SKM-1 (cell line): ENCODE data around the gene DENND6B.
"Not testable (repeated sequence)": the region's sequence is repeated elsewhere in the genome, so short reads cannot be mapped to it uniquely, and the experiment has no call there.

Experiments used
- DNase-seq: peaks from one replicate; lab custom pipeline; 2025; ENCODE audit not compliant: unreplicated experiment; lab: John Stamatoyannopoulos, UW

DENND6B gene, protein sequence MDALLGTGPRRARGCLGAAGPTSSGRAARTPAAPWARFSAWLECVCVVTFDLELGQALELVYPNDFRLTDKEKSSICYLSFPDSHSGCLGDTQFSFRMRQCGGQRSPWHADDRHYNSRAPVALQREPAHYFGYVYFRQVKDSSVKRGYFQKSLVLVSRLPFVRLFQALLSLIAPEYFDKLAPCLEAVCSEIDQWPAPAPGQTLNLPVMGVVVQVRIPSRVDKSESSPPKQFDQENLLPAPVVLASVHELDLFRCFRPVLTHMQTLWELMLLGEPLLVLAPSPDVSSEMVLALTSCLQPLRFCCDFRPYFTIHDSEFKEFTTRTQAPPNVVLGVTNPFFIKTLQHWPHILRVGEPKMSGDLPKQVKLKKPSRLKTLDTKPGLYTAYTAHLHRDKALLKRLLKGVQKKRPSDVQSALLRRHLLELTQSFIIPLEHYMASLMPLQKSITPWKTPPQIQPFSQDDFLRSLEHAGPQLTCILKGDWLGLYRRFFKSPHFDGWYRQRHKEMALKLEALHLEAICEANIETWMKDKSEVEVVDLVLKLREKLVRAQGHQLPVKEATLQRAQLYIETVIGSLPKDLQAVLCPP

DNA sequence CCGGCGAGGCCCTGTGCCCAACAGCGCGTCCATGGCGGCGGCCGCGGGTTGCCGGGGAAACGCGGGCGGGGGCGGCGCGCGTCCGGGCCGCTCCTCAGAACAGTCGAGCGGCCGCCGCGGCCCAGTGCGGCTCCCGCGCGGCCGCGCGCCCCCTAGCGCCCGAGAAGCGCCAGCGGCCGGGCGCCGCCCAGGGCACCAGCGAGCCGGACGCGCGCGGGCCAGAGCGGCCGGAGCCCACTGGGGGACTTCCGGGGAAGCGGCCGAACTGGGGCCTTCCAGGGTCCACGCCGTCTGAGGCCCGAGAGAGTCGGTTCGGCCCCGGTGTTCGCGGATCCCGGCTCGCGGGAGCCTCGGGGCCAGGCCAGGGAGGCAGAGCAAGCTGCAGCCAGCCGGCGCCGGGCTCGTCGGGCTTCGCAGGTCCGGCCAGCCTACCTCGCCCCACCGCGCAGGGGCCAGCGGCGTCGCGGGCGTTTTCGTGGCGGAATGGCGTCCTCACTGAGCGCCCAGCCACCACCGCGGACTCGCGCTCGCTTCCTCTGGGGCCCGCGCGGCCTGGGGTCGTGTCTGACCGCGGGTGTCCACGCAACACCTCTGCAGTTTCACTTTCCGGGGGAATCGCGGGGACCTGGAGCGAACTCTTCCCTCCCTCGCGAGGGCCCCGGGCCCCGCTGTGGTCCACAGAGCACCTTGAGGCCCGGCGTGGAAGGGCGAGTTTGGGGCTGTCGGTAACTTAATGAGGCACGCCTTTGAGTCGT is at the start of gene DENND6B:
TSS of gene DENND6B (minus strand) at position 57 of the 755 bp plus-strand sequence. CDS start at position 33, 24 bp downstream.
- DNase-seq: peak; percentile 56

DNA sequence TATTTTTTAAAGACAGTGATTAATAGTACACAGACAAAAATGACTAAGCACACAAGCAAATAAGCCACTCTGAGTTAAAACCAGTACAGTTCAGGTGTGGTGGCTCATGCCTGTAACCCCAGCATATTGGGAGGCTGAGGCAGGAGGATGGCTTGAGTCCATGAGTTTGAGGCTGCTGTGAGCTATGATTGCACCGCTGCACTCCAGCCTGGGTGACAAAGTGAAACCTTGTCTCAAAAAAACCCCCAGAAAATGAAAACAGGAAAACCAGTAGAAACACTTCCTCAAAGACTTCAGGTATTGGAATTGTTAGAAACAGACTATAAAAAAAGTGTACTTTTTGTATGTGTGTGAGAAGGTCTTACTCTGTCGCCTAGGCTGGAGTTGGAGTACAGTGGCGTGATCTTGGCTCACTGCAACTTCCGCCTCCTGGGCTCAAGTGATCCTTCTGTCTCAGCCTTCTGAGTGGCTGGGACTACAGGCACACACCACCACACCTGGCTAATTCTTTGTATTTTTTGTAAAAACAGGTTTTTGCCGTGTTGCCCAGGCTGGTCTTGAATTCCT is 49.4 kb upstream of the DENND6B start:
- DNase-seq: no peak

DNA sequence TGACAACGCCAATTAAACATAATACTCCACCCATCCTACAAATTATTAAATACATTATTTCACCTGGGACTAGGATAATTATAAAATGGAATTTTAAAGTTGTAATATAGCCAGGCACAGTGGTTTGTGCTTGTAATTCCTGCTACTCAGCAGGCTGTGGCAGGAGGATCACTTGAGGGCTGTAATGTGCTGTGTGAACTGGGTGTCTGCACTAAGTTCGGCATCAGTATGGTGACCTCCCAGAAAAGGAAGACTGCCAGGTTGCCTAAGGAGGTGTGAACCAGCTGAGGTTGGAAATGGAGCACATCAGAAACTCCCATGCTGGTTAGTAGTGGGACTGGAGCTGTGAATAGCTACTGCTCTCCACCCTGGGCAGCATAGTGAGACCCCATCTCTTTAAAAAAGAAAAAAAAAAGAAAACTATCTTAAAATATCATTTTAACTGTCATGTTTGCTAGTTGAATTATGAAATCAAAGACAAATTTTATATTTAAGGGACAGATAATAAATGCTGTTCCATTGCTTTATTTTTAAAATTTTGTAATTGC is 44.4 kb upstream of the DENND6B start:
- no peak for DNase-seq

DNA sequence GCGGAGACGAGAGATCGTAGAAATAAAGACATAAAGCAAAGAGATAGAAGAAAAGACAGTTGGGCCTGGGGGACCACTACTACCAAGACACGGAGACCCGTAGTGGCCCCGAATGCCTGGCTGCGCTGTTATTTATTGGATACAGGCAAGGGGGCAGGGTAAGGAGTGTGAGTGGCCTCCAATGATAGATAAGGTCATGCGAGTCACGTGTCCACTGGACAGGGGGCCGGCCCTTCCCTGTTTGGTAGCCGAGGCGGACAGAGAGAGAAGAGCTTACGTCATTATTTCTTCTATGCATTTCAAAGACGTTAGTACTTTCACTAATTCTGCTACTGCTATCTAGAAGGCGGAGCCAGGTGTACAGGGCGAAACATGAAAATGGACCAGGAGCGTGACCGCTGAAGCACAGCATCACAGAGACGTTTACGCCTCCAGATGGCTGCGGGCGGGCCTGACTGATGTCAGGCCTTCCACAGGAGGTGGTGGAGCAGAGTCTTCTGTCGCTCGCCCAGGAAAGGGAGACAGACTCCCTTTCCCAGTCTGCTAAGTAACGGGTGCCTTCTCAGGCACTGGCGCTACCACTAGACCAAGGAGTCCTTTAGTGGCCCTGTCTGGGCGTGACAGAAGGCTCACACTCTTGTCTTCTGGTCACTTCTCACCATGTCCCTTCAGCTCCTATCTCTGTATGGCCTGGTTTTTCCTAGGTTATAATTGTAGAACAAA is 41.1 kb upstream of the DENND6B start:
- DNase-seq: no peak

DNA sequence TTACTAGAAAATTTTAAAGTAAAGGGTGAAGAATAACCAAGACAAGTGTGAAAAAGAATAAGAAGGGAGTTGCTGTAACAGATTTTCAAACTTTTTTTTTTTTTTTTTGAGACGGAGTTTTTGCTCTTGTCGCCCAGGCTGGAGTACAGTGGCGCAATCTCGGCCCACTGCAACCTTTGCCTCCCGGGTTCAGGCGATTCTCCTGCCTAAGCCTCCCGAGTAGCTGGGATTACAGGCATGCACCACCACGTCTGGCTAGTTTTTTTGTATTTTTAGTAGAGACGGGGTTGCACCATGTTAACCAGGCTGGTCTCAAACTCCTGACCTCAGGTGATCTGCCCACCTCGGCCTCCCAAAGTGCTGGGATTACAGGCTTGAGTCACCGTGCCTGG is 37.0 kb upstream of the DENND6B start:
- DNase-seq: not testable (repeated sequence)

DNA sequence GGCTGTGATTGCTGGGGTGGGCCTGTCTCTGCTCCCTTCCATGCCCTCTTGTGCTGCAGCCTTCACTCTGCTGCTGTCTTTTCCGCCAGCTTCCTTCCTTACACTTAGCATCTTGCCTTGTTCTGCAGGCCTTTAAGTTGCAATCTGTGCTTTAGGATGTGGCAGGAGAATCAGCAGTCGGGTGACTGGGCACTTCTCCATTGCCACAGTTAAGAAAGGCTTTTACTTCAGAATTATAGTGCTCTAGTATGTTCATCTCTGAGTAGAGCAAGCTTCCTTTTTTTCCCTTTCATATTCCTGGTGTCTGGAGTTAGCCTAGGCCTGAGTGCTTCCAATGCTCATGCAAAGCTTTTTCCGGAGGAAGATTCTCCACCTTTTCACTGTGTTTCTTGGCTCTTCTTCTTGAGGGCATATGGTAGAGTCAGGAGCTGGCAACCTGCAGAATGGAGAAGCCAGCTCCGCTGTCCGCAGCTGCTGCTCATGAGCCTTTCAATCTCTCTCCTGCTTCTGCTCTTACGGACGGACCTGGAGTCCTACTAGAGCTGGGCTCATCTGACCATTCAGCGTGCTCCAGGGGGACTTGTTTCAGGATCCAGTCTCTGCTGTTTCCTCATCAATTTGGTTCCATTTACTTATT is 36.5 kb upstream of the DENND6B start:
- no peak for DNase-seq

DNA sequence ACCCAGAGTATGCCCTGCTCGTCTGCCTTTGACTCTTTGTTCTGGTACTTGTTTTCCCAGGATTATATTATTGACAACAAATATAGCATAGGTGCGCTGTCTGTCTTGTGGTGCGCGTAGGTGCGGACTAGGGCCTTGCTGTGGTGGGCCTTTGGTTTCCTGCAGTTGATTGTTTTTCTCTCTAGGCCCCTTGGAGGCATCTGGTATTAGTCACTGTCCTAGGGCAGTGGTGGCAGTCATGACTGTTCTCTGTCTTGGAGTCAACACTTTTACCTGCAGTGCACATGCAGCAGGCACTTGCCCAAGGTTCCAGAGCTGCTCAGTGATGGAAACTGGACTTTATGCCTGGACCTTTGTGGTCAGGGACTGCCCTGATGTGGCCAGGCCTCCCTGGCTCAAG is 34.9 kb upstream of the DENND6B start:
- no peak for DNase-seq

DNA sequence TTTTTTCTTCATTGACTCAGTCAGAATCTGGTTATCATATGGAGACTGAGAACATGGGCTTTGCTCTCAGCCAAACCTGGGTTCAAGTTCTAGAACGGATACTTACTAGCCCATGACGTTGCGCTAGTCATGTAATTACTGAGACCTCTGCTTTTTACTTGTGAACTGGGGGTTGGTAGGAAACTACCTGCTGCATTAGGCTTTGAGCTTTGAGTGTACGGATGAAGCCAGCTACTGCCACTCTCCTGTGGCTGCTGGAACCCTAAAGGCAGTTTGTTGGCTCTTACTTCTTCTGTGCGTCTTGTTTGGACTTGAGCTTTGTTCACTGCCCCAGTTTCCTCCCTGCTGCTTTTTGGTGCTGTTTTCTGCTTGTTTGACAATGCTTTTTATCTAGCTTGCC is 34.4 kb upstream of the DENND6B start:
- no peak for DNase-seq

DNA sequence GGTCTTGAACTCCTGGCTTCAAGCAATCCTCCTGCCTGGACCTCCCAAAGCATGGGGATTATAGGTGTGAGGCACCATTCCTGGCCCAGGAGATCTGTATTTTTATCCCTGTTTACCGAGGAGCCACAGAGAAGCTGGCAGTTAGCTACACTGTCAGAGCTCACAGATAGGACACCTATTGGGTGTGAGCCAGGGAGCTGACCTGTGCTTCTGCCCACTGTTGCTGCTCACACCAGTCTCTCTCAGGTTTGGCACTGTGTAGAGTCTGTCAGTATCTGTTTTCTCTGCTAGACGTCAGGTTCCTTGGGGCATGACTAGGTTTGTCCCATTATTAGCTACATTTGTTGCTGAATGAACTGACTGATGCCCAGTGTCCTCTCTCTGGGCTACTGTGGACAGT is 33.8 kb upstream of the DENND6B start:
- no peak for DNase-seq

DNA sequence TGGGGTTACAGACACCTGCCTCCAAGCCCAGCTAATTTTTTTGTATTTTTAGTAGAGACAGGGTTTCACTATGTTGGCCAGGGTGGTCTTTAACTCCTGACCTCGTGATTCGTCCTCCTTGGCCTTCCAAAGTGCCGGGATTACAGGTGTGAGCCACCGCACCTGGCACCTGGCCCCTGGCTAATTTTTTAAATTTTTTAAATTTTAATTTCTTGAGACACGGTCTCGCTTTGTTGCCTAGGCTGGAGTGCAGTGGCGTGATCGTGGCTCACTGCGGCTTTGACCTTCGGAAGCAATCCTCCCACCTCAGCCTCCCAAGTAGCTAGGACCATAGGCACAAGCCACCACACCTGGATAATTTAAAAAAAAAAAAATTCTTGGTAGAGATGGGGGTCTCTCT is 30.9 kb upstream of the DENND6B start:
- no peak for DNase-seq

DNA sequence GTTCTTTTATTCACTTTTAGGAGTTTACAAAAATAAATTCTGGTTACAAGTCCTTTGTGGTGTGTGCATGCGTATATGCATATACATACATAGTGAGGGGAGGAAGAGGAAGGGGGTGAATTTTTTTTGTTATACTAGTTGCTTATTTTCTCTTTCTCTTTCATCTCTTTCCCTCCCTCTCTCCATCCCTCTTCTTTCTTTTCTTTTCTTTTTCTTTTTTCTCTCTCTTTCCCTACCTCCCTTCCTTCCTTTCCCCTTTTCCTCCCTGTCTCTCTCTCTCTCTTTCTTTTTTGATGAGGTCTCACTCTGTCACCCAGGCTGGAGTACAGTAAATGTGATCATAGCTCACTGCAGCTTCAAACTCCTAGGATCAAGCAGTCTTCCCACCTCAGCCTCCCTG is 30.4 kb upstream of the DENND6B start:
- no peak for DNase-seq

DNA sequence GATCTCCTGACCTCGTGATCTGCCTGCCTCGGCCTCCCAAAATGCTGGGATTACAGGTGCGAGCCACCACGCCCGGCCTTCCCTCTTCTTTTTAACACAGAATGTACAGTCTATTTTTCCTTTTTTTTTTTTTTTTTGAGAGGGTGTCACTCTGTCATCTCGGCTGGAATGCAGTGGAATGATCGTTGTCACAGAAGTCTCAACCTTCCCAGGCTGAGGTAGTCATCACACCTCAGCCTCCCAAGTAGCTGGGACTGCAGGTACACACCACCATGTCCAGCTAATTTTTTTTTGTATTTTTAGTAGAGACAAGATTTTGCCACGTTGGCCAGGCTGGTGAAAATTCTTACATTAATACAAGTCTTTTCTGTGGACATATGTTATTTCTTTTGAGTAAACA is 29.4 kb upstream of the DENND6B start:
- no peak for DNase-seq

DNA sequence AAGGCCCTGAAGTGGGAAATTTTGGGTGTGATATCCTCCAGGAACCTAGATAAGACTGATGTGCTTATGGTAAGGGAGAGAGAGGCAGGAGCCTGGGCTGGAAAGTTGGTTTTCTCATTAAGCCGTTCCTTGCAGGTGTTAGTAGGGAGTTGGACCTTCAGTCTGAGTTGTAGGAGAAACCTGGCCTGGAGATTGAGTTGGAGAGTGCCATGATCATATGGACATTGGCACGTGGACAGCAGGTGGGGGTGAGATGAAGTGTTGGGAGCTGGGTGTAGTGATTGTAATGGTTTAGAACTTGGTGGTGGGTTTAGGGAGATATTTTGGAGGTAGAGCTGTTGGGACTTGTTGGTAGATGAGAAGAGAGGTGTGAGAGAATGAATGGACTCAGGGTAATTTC is 21.2 kb upstream of the DENND6B start:
- no peak for DNase-seq

DNA sequence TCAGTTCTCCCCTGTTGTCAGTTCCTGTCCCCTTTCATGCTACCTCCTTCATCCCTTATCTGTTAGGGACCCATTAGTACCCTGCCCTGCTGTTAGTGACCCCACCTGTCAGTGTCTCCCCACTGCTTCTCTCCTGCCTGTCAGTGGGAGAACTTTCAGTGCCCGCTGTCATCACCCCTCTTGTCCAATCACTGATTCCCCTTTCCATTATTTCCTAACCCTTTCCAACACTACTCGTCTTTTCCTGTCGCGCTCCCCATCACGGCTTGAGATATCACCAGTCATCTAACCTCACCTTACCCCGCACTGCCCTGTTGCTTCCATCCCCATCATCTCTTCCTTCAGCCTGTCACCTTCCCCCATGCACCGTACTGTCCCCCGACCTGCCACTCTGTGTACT is 20.3 kb upstream of the DENND6B start:
- DNase-seq: no peak

DNA sequence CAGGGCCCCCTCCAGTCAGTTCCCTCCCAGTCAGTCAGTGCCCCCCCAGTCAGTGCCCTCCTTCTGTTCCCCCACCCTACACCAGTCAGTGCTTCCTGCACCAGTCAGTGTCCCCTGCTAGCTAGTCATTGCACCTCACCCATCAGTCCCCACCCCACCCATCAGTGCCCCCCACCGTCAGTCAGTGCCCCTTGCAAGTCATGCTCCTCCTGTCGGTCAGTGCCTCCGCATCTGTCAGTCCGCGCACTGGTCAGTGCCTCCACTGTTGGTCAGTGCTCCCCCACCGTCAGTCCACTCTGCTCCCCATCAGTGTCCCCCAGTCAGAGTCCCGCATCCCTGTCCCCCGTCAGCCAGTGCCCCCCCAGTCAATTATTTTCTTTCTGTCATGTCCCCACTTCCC is 19.7 kb upstream of the DENND6B start:
- no peak for DNase-seq

DNA sequence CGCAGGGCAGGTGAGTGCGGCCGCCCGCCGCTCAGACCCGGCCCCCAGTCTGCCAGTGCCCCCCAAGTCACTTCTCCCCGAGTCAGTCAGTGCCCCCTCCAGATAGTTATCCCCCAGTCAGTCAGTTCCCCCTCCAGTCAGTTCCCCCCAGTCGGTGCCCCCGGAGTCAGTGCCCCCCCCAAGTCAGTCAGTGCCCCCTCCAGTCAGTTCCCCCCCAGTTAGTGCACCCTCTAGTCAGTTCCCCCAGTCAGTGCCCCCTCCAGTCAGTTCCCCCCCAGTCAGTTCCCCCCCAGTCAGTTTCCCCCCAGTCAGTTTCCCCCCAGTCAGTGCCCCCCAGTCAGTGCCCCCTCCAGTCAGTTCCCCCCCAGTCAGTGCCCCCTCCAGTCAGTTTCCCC is 16.7 kb upstream of the DENND6B start:
- no peak for DNase-seq

DNA sequence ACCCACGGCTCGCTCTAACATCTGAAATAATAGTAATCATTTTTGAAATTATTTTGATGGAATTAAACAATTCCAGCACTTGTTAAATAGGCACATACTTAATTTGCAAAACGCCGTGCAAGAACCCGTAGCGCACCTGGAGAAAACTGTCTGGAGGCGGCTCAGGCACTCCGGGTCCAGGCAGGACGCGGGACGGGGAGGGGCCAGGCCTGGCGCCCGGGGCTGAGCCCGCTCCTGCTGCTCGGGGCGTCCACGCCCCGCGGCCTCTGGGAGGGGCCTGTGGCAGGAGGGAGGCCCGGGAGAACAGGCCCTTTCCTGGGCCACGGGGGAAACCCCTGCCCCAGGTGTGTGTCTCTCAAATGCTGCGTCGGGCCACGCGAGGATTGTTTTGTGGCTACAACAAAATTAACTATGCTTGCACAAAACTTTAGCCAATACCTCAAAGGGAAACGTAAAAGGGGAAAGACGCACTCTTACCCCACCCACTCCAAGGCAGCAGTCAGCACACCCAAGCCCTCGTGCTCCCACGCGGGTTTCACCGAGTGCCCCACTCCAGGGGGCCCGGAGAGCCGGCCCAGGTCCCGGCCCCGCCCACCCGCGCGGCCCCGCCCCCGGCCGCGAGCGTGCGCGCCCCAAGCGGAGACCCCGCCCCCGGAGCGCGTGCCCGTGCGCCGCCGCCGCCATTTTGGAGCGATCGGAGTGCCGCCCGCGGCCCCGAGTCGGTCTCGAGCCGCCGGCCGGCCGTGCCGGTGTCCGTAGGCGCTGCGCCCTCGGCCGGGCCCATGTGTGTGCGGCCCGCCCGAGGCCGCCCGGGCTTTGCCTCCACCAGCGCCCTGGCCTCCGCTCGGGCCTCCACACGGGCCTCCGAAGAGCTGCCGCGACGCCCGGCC is 16.1 kb upstream of the DENND6B start, which contains the start of gene PPP6R2:
TSS of gene PPP6R2 (plus strand) at position 677 of the 890 bp plus-strand sequence. CDS start 50,582 bp downstream, outside the sequence.
- peak; percentile 45 for DNase-seq

DNA sequence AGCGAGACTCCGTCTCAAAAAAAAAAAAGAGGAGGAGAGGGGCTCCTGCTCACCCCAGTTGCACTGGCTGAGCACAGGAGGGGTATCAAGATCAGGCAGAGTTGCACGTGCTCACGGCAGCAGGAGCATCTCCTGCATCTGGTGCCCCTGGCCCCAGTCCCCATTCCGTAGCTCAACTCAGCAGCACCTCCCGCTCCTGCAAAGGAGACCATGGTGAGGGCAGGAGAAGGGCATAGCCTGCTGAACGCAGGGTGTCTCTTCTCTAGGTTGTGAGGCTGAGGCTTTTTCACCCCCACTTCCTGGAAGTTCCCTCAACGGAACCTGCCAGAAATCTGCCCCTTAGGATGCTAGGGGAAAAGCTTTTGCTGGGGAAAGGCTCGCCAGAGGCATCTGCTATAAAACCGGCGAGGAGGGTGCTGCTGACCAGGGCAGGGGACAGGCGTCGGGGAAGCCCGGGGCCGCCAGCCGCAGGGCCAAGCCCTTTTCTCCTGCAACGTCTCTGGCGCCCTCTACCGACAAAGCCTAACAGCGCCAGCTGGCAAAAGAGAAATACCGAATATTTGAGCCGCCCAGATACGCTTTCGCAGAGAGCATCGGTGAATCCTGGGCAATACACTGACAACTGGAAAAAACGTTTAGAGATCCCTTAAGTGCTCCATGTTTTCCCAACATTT is 15.3 kb upstream of the DENND6B start:
- peak; percentile 78 for DNase-seq
